Stimulated activated CD8-positive, alpha-beta memory T cell treated with anti-CD3 and anti-CD28 coated beads, Interleukin-7, amount 100 ng/mL, for 48 hours (primary cell): Measurements from ENCODE around the gene HLA-DRB1.
"Not testable (repeated sequence)": the region's sequence is repeated elsewhere in the genome, so short reads cannot be mapped to it uniquely, and the experiment has no call there.

Source experiments
- DNase-seq, 2 donors: peaks; one replicate each; pipeline ENCODE4 v3.0.0-alpha.2; 2020; ENCODE audit warnings: low read depth in 1 of 2; ENCODE audit errors: extremely low read depth in 1 of 2

The HLA-DRB1 gene

DNA sequence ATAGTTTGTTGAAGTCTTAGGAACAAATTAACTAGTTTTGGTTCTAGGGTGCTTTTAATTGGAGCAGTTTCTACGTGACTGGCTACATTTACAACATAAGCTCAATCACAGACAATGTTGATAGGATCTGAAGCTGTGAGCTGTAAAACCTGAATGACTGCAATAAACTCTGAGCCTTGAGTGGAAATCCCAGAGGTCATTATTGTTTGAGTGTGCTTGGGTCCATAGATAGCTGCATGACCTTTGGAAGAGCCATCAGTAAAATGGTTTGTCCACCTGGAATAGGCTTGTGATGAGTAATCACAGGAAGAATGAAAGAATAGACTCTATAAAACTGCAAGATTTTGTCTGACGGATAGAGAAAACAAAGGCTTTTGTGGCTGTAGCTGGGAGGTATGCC is 26.7 kb downstream of the HLA-DRB1 start:
- DNase-seq = no peak

DNA sequence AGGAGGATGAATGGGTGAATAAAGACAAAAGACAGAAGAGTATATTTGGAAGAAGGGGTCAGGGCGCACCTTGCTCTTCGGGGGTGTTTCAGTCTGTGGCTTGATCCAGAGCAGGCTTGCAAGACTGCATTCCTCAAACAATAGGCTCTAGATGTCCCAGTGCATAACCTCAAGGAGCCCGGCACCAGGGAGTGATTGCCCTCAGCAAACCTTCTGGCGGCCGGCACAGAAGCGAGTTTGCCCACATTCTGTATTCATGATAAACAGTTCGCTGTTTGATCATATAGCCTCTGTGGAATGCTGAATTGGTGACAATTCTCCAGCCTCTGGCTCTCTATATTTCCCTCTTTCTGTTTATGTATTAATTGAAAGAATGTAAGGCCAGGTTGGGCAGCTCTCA is 29.9 kb downstream of the HLA-DRB1 start:
- no peak for DNase-seq

DNA sequence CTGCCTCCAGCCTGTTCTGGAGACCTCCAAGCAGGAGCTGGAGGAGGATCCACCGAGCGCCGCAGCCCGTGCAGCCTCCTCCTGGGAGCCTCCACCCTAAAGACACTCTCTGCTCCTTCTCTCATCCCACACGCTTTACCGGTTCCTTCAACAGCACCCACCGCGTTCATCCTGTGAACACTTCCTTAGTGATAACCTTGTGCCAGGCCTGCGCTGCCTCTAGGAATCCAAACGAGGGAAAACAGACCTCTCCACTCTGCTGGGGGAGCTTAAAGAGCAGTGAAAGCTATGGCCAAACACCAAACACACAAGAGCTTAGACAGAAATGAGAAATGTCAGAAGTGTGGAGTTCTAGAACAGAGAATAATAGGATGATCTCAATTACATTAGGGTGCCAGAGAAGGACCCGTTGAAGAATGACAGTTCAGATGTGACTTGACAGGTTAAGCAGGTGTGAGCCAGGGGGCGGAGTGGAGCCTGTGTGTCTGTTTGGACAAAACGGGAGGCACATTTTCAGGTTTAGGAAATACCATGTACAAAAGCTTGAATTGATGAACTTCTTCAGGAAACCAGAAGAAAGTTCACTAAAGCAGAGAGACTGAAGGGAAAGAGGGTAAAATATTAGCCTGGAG is 31.1 kb downstream of the HLA-DRB1 start:
- no peak for DNase-seq

DNA sequence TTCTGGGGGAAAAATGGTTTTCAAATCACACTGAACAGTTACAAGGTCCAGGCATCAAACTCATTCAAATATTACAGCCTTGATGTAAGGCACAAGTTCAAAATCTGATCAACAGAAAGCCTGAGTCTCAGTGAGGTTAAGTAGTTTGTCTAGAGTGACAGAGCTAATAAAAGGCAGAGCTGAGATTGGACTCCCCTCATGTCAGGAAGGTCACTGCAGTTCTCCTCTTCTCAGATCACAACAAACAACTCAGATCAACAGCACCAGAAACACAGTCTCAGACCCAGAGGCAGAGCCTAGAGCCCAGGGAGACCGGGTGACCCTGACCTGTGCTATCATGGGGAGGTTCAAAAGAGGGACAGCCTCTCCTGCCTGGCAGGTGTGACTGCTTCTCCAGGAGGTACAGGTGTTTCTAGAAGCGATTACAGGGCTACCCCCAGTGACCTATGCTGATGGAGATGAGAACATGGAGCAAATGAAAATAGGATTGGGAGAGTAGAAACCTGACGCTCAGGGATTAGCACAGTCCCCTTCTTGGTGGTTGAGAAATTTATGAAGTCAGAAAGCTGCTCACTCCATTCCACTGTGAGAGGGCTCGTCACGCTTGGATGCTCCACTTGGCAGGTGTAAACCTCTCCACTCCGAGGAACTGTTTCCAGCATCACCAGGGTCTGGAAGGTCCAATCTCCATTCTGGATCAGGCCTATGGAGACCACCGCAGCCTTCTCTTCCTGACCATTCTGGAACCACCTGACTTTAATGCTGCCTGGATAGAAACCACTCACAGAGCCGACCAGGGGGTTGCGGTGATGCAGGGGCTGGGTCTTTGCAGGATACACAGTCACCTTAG is 35.3 kb downstream of the HLA-DRB1 start:
- no peak for DNase-seq

DNA sequence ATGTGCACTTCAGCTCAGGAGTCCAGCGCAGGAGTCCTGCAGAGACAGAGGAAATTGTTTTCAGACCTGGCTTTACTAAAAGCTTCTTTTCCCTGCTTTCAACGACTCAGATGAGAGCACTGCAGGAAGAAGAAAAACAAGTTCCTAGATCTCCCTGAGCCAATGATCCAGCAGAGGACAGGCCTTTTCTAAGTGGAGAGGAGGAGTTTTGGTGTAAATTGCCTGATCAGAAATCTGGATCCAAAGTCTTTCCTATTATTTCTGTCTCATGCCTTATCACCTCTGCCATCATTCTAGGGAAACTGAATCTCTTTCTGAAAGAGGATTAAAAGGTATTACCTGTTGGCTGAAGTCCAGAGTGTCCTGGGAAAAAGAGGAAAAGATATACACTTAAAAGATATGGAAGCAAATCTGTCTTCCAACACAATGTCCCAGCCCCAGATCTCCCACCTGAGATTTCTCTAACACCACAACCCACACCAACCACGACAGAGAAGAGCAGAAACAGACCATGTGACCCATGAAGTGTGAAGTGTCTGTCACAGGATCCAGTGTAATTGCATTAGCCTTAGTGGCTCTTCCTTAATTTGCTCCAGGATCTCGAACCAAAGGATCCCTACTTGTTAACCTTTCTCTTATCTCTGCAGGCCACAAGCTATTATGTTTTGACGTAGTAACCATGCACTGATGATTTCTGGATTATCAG is 36.5 kb downstream of the HLA-DRB1 start:
- DNase-seq = no peak

DNA sequence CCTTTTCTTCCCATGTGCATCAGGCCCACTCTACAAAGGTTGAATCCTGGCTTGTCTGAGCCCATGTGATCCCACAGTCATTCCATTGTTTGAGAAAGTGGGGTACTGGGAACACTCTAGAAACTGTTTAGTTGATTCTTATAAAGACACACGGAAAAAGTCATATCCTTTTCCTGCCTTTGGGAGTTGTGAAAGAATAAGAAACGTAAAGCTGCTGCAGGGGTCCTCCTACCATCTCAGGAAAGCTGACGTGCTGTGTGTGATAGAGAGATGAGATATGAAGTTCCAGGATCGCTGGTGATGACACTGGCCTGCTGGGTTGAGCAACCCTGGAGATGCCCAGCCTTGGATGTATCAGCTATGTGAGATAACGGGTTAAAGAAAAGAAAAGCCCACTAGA is 38.2 kb downstream of the HLA-DRB1 start:
- DNase-seq = no peak

DNA sequence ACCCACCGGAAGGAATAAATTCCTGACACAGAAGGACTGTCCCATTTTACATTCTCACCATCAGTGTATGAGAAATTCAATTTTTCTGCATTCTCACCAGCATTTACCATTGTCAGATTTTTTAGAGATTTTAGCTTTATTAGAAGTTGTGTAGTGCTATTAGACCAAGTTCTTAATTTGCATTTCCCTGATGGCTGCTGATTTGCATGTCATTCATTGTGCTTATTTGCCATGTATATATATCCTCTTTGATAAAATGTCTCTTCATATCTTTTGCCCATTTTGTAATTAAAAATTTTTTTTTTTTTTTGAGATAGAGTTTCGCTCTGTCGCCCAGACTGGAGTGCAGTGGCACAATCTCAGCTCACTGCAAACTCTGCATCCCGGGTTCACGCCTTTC is 49.8 kb downstream of the HLA-DRB1 start:
- no peak for DNase-seq

DNA sequence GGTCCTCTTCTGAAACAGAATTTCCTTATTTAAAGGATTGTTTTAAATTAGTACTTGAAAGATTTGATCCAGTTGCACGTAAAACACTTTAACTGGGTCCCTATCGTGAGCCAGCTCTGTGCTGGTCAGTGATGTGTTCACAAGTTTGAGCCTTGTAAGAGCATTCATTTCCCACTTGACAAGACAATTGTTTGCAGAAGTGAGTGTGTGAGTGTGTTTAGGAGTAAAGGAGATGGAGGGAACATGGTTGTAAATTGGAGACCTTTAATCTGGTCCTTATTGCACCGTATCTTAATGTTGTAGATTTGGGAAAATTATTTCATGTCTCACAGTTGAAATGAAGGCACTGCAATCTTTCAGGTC is 59.2 kb downstream of the HLA-DRB1 start:
- DNase-seq = not testable (repeated sequence)

DNA sequence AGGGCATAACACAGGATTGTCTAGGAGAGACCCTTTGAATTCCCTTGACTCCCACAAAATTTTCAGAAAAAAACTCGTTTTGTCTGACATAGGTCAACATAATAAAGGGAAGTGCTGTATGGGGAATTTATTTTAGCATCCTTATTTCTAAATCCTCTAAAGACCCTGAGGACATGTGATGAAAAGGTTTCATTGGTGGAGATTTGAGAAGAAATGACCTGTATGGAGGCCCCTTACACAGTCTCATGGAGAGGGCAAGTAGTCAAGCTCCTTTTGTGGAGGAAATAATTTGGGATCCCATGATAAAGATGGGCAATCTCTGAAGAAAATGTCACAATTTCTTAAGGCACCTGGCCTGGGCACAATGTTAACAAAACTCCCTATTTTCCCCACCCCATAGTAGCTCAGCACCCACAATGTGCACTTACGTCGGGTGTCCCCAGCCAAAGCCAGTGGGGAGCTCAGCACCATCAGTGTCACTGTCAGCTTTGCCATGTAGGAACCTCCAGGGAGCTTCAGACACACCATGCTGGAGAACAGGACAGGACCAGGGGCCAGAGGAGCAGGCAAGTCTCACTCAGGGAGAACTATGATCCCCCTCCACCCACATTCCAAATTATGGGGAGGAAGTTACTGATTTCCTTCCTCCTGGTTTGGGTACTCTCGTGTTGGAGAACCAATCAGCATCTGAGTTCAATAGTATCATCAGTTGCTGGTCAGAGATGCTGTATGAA is 59.8 kb downstream of the HLA-DRB1 start, which contains the start of gene HLA-DRB5:
Gene HLA-DRB5 (minus strand): TSS at position 591 of the 734 bp plus-strand sequence. CDS start 63 bp downstream, at position 528.
- DNase-seq = no peak
